GM12891 (cell line): ENCODE data around the gene RGS5.

Source experiments
- PAX5 ChIP-seq: IDR thresholded peaks from 2 replicates; pipeline ENCODE4 v1.6.1; 2011; ENCODE audit warnings: low read length, moderate library complexity, mild to moderate bottlenecking; ENCODE audit not compliant: insufficient read depth, severe bottlenecking
- POLR2A ChIP-seq: IDR thresholded peaks from 2 replicates; pipeline ENCODE4 v1.6.1; 2011; ENCODE audit warnings: low read depth, low read length, control low read depth
- POLR2AphosphoS5 ChIP-seq: IDR thresholded peaks from 2 replicates; pipeline ENCODE4 v1.6.1; 2011; ENCODE audit warnings: low read depth, low read length, control low read depth
- TAF1 ChIP-seq: IDR thresholded peaks from 2 replicates; pipeline ENCODE4 v1.6.1; 2011; ENCODE audit warnings: low read depth, low read length, control low read depth

DNA sequence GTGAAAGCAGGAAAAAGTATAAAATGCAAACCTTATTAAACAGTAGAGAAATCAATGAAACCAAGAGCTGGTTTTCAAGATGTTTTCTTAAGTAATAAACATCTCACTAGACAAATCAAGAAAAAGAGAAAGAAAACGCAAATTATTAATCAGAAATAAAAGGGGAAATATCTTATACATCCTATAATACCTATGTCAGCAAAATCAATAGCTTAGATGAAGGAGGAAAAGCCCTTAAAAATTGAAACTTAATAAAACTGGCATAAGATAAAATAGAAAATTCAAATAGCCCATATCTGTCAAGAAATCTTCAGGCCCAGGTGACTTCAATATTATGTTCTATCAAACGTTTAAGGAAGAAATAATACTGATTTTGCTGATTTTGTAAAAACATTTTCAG, 74.4 kb downstream of the RGS5 start:
- TF ChIP-seq POLR2AphosphoS5 = no peak
- no peak for TF ChIP-seq PAX5
- no peak for TF ChIP-seq TAF1
- TF ChIP-seq POLR2A = no peak
